Measurements from ENCODE around the gene ALK. TPM values are rescaled to one million over a fixed set of nuclear protein-coding genes. Genes with fewer than 3 reads are reported as not detected.

The ALK gene
- total and polyA plus RNA-seq, 4 donors = 4.2 to 16.7 (median 14.2) TPM

DNA sequence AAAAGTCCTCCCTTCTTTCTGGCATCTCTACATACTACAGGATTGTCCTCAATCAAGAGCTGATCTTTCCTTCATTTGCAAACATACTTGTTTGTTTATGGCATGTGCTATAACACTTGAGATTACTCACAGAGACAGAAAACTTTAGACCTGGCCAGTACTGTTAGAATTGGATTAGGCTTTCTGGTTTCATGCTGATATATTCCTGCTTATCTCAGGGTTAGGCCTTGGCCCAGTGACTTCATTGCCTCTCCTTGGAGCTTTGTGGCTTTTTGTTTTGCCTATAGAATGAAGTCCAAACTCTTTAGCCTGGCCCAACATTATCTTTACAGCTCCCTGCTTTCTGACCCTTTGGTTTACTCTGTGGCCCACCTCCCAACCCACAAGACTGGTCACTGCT lies 363.3 kb downstream of the ALK start:
- no peaks in the 10 kb centered on the region for H3K4me1 ChIP-seq (ENCODE audit: control insufficient read depth, insufficient read depth, low read length)
- DNase-seq (ENCODE audit: low read depth in 4 of 6, low spot score in 6 of 6) = no peak
- H3K36me3 ChIP-seq (ENCODE audit: control insufficient read depth, insufficient read depth, low read length) = no peaks in the 10 kb centered on the region
- H3K27ac ChIP-seq (ENCODE audit: low read depth, low read length) = no peak overlapping the region
- H3K27me3 ChIP-seq (ENCODE audit: control insufficient read depth, insufficient read depth, low read length) = no peaks in the 10 kb centered on the region
- no peak overlapping the region for H3K4me3 ChIP-seq (ENCODE audit: low read depth, low read length)
- no peaks in the 10 kb centered on the region for H3K9me3 ChIP-seq (ENCODE audit: control insufficient read depth, insufficient read depth, low read length)

DNA sequence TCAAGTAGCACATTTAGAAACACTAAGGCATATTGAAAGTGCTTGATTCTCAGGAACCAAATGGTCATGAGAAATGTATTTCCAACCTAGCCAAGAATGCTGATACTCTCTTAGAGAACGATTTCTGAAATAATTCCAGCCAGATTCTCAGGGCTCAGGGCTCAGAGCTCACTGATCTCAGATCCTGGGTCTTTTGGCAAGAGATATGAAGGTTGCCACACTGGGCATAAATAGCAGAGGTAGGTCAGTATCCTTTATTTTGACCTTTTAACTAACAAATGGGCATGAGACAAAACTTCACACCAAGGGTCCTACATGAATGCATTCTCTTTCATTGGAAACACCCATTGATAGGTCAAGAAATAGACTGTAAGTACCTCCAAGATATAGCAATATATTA lies 364.1 kb downstream of the ALK start:
- Histone ChIP-seq H3K4me3 (ENCODE audit: low read depth, low read length) (no peak overlapping the region), H3K9me3 (ENCODE audit: control insufficient read depth, insufficient read depth, low read length) (no peaks in the 10 kb centered on the region), H3K36me3 (ENCODE audit: control insufficient read depth, insufficient read depth, low read length) (no peaks in the 10 kb centered on the region), H3K4me1 (ENCODE audit: control insufficient read depth, insufficient read depth, low read length) (no peaks in the 10 kb centered on the region), H3K27me3 (ENCODE audit: control insufficient read depth, insufficient read depth, low read length) (no peaks in the 10 kb centered on the region), H3K27ac (ENCODE audit: low read depth, low read length) (no peak overlapping the region)
- 100% methylated on average over 1 of the region's 1 CpG for WGBS (ENCODE audit: insufficient coverage)
- no peak for DNase-seq (ENCODE audit: low read depth in 4 of 6, low spot score in 6 of 6)

DNA sequence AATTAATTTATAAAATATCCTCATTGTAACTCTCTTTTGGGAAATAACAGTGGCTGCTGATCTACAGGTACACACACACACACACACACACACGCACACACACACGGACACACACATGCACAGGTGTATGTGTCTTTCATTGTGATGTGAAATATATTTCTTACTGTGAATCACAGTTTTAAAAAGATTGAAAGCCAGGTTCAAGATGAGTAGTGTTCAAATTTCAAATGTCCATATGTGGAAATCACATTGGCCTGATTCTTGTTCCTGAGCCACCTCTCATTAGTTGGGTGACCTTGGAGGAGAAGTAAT lies 372.4 kb downstream of the ALK start:
- no peaks in the 10 kb centered on the region for H3K4me1 ChIP-seq (ENCODE audit: control insufficient read depth, insufficient read depth, low read length)
- no peak overlapping the region for H3K27ac ChIP-seq (ENCODE audit: low read depth, low read length)
- DNase-seq (ENCODE audit: low read depth in 4 of 6, low spot score in 6 of 6) = no peak
- no peaks in the 10 kb centered on the region for H3K27me3 ChIP-seq (ENCODE audit: control insufficient read depth, insufficient read depth, low read length)
- no peak overlapping the region for H3K4me3 ChIP-seq (ENCODE audit: low read depth, low read length)
- H3K36me3 ChIP-seq (ENCODE audit: control insufficient read depth, insufficient read depth, low read length) = no peaks in the 10 kb centered on the region
- no peaks in the 10 kb centered on the region for H3K9me3 ChIP-seq (ENCODE audit: control insufficient read depth, insufficient read depth, low read length)
- WGBS (ENCODE audit: insufficient coverage) = no CpG with 5 or more reads among the region's 2 CpGs

DNA sequence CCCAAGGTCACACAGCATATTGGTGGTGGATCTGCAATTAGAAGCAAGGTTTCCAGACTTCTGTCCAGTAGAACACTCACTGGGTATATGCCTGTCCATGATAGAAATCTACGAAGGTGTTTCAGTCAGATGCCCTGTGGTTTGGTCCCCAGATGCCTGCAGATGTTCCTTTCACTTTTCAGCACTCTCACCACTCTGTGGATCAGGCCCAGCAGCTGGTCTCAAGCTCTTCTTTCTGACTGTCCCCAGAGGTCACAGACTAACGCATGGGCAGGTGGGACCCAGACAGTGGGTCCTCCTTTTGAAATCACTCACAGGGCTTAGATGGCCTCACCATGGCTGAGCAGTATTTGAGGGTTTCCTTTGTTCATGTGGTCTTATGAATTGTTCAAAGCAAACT lies 376.5 kb downstream of the ALK start:
- no peaks in the 10 kb centered on the region for H3K4me1 ChIP-seq (ENCODE audit: control insufficient read depth, insufficient read depth, low read length)
- DNase-seq (ENCODE audit: low read depth in 4 of 6, low spot score in 6 of 6) = no peak
- no peaks in the 10 kb centered on the region for H3K36me3 ChIP-seq (ENCODE audit: control insufficient read depth, insufficient read depth, low read length)
- H3K27ac ChIP-seq (ENCODE audit: low read depth, low read length) = no peak overlapping the region
- H3K4me3 ChIP-seq (ENCODE audit: low read depth, low read length) = no peak overlapping the region
- no peaks in the 10 kb centered on the region for H3K9me3 ChIP-seq (ENCODE audit: control insufficient read depth, insufficient read depth, low read length)
- no peaks in the 10 kb centered on the region for H3K27me3 ChIP-seq (ENCODE audit: control insufficient read depth, insufficient read depth, low read length)
- WGBS (ENCODE audit: insufficient coverage) = 94% methylated on average over 2 of the region's 2 CpGs

DNA sequence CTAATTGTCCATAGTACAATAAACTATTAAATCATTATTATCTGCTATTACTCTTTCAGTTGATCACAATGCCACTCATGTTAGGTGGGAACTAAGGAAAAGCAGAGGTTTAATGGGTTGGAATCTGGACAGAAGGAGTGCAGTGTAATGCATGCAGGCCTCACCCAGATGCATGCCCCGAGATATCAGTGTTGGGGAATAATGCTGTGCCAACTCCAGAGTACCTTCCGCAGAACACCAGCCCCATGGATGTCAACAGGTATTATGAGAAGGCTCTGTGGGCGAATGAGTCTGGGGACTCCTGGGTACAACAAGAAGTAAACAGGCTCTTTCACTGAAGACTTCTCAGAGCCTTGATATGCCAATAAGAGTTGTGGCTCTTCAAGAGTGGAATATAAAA lies 377.4 kb downstream of the ALK start:
- Histone ChIP-seq H3K9me3 (ENCODE audit: control insufficient read depth, insufficient read depth, low read length) (no peaks in the 10 kb centered on the region), H3K36me3 (ENCODE audit: control insufficient read depth, insufficient read depth, low read length) (no peaks in the 10 kb centered on the region), H3K27ac (ENCODE audit: low read depth, low read length) (no peak overlapping the region), H3K4me1 (ENCODE audit: control insufficient read depth, insufficient read depth, low read length) (no peaks in the 10 kb centered on the region), H3K27me3 (ENCODE audit: control insufficient read depth, insufficient read depth, low read length) (no peaks in the 10 kb centered on the region), H3K4me3 (ENCODE audit: low read depth, low read length) (no peak overlapping the region)
- no peak for DNase-seq (ENCODE audit: low read depth in 4 of 6, low spot score in 6 of 6)
- WGBS (ENCODE audit: insufficient coverage) = 100% methylated on average over 2 of the region's 3 CpGs

GRCh38 chr2:29535188-29535587 lies 386.2 kb downstream of the ALK start:
- H3K9me3 ChIP-seq (ENCODE audit: control insufficient read depth, insufficient read depth, low read length) = no peaks in the 10 kb centered on the region
- H3K27ac ChIP-seq (ENCODE audit: low read depth, low read length) = no peak overlapping the region
- DNase-seq (ENCODE audit: low read depth in 4 of 6, low spot score in 6 of 6) = peak in 1 of 6 donors; percentile 2
- no peaks in the 10 kb centered on the region for H3K4me1 ChIP-seq (ENCODE audit: control insufficient read depth, insufficient read depth, low read length)
- no peak overlapping the region for H3K4me3 ChIP-seq (ENCODE audit: low read depth, low read length)
- WGBS (ENCODE audit: insufficient coverage) = no CpG with 5 or more reads among the region's 1 CpG
- H3K27me3 ChIP-seq (ENCODE audit: control insufficient read depth, insufficient read depth, low read length) = no peaks in the 10 kb centered on the region
- H3K36me3 ChIP-seq (ENCODE audit: control insufficient read depth, insufficient read depth, low read length) = no peaks in the 10 kb centered on the region

GRCh38 chr2:29532436-29532835 lies 388.9 kb downstream of the ALK start:
- Histone ChIP-seq H3K4me1 (ENCODE audit: control insufficient read depth, insufficient read depth, low read length) (peaks cover 5% of the 10 kb centered on the region), H3K9me3 (ENCODE audit: control insufficient read depth, insufficient read depth, low read length) (no peaks in the 10 kb centered on the region), H3K27me3 (ENCODE audit: control insufficient read depth, insufficient read depth, low read length) (peaks cover 2% of the 10 kb centered on the region), H3K4me3 (ENCODE audit: low read depth, low read length) (no peak overlapping the region), H3K27ac (ENCODE audit: low read depth, low read length) (no peak overlapping the region), H3K36me3 (ENCODE audit: control insufficient read depth, insufficient read depth, low read length) (no peaks in the 10 kb centered on the region)
- 86% methylated on average over 1 of the region's 1 CpG for WGBS (ENCODE audit: insufficient coverage)
- DNase-seq (ENCODE audit: low read depth in 4 of 6, low spot score in 6 of 6) = no peak

GRCh38 chr2:29531626-29532025 lies 389.8 kb downstream of the ALK start:
- peaks cover 2% of the 10 kb centered on the region for H3K27me3 ChIP-seq (ENCODE audit: control insufficient read depth, insufficient read depth, low read length)
- H3K36me3 ChIP-seq (ENCODE audit: control insufficient read depth, insufficient read depth, low read length) = no peaks in the 10 kb centered on the region
- no peak overlapping the region for H3K4me3 ChIP-seq (ENCODE audit: low read depth, low read length)
- no peaks in the 10 kb centered on the region for H3K9me3 ChIP-seq (ENCODE audit: control insufficient read depth, insufficient read depth, low read length)
- H3K4me1 ChIP-seq (ENCODE audit: control insufficient read depth, insufficient read depth, low read length) = peaks cover 5% of the 10 kb centered on the region
- no peak for DNase-seq (ENCODE audit: low read depth in 4 of 6, low spot score in 6 of 6)
- H3K27ac ChIP-seq (ENCODE audit: low read depth, low read length) = no peak overlapping the region
- 91% methylated on average over 4 of the region's 4 CpGs for WGBS (ENCODE audit: insufficient coverage)

GRCh38 chr2:29530281-29530680 lies 391.1 kb downstream of the ALK start:
- Histone ChIP-seq H3K27ac (ENCODE audit: low read depth, low read length) (no peak overlapping the region), H3K36me3 (ENCODE audit: control insufficient read depth, insufficient read depth, low read length) (no peaks in the 10 kb centered on the region), H3K9me3 (ENCODE audit: control insufficient read depth, insufficient read depth, low read length) (no peaks in the 10 kb centered on the region), H3K4me1 (ENCODE audit: control insufficient read depth, insufficient read depth, low read length) (peaks cover 5% of the 10 kb centered on the region), H3K27me3 (ENCODE audit: control insufficient read depth, insufficient read depth, low read length) (peaks cover 2% of the 10 kb centered on the region), H3K4me3 (ENCODE audit: low read depth, low read length) (no peak overlapping the region)
- WGBS (ENCODE audit: insufficient coverage) = 75% methylated on average over 1 of the region's 2 CpGs
- no peak for DNase-seq (ENCODE audit: low read depth in 4 of 6, low spot score in 6 of 6)

GRCh38 chr2:29528891-29529520 lies 392.4 kb downstream of the ALK start:
- Histone ChIP-seq H3K9me3 (ENCODE audit: control insufficient read depth, insufficient read depth, low read length) (no peaks in the 10 kb centered on the region), H3K27ac (ENCODE audit: low read depth, low read length) (peak overlapping the region; percentile 18), H3K27me3 (ENCODE audit: control insufficient read depth, insufficient read depth, low read length) (peaks cover 2% of the 10 kb centered on the region), H3K4me1 (ENCODE audit: control insufficient read depth, insufficient read depth, low read length) (peaks cover 5% of the 10 kb centered on the region), H3K36me3 (ENCODE audit: control insufficient read depth, insufficient read depth, low read length) (no peaks in the 10 kb centered on the region), H3K4me3 (ENCODE audit: low read depth, low read length) (no peak overlapping the region)
- DNase-seq (ENCODE audit: low read depth in 4 of 6, low spot score in 6 of 6) = peak in 3 of 6 donors; percentile 23 to 70 (median 32)
- 47% methylated on average over 18 of the region's 18 CpGs for WGBS (ENCODE audit: insufficient coverage)

Data from spinal cord (tissue), 10 donors.